Activated CD4-positive, alpha-beta memory T cell treated with anti-CD3 and anti-CD28 coated beads for 36 hours (primary cell): ENCODE data around the gene ZRANB1. TPM values are rescaled to one million over a fixed set of nuclear protein-coding genes. Genes with fewer than 3 reads are reported as not detected.

ENCODE experiments used
- CTCF ChIA-PET: fragments of 350-600 bp; sonication (Branson Sonifier 250); formaldehyde crosslinking; loops from one replicate; lab custom pipeline; 2021; ENCODE audit warnings: antibody characterized with exemption, inconsistent platforms; lab: Charles Lee
- POLR2A ChIA-PET: fragments of 350-600 bp; sonication (Branson Sonifier 250); formaldehyde crosslinking; loops from one replicate; lab custom pipeline; 2021; ENCODE audit warnings: antibody characterized with exemption; lab: Charles Lee
- DNase-seq: peaks from one replicate; pipeline ENCODE4 v3.0.0-alpha.2; 2020
- H3K27ac Mint-ChIP-seq: one replicate; pipeline ENCODE4 v1.8.0; 2021; ENCODE audit warnings: mixed read lengths
- H3K27me3 Mint-ChIP-seq: one replicate; pipeline ENCODE4 v1.8.0; 2021; ENCODE audit warnings: mixed read lengths
- H3K36me3 Mint-ChIP-seq: one replicate; pipeline ENCODE4 v1.8.0; 2021; ENCODE audit warnings: mixed read lengths
- H3K4me1 Mint-ChIP-seq: one replicate; pipeline ENCODE4 v1.8.0; 2021; ENCODE audit warnings: low read depth, mixed read lengths
- H3K4me3 Mint-ChIP-seq: one replicate; pipeline ENCODE4 v1.8.0; 2021; ENCODE audit warnings: mild to moderate bottlenecking, mixed read lengths
- H3K9me3 Mint-ChIP-seq: one replicate; pipeline ENCODE4 v1.8.0; 2021; ENCODE audit warnings: mixed read lengths
- intact Hi-C: fragments of 100-400 bp; cut with micrococcal nuclease; formaldehyde crosslinking; loops from one replicate; pipeline ENCODE4 v1.15.1; 2023
- total RNA-seq, 2 experiments: library from RNA; stranded (reverse); gene quantifications; one replicate each; pipeline ENCODE4 v1.2.3, GENCODE V29; 2021

ZRANB1 gene
- total RNA-seq, 2 experiments from 2014 or later = 10.5 to 10.8 TPM

DNA sequence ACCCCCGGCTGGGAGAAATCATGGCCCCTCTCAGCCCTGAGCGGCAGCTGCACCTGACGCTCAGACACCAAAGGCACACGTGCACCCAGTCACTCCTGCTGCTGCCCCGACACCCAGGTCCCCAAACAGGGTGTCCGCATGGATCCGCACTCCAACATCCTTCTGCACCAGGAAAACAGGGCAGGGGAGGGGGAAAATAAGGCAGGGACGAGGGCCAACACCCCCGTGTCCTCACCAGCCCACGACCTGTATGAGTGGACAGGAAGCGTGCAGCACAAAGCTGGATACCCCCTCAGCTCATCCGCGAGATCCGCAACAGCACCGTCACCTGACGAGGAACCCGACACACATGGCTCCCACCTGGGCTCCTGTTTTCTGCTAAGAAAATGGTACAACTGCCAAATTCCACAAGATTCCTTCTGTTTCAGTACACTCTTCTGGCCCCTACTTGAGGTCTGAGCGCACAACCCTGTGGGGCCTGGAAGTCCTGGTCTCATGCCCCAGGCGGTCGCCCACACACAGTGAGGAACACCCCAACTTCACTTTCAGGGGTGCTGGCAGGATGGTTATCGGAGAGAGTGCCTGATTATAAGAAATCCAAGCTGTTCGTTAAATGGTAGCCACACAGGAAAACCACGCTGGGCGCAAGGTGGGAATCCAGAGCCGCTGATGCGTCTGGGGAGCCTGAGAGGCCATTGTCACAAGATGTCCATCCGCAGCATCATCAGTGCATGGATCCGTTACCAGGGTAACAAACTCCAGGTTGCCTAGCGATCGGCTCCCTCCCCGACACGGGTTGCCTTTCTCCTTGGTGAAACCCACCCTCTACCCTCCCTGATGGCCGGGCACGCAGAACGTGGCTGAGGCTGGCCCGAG is 63.6 kb downstream of the ZRANB1 start:
- DNase-seq = no peak
- no peaks in the 10 kb centered on the region for H3K4me1 Mint-ChIP-seq
- H3K4me3 Mint-ChIP-seq = no peak overlapping the region
- CTCF ChIA-PET = no interaction called here
- POLR2A ChIA-PET = no interaction called here
- no peak overlapping the region for H3K27ac Mint-ChIP-seq
- H3K36me3 Mint-ChIP-seq = no peaks in the 10 kb centered on the region
- intact Hi-C loops = no loop called here
- peaks cover 2% of the 10 kb centered on the region for H3K27me3 Mint-ChIP-seq
- no peaks in the 10 kb centered on the region for H3K9me3 Mint-ChIP-seq

DNA sequence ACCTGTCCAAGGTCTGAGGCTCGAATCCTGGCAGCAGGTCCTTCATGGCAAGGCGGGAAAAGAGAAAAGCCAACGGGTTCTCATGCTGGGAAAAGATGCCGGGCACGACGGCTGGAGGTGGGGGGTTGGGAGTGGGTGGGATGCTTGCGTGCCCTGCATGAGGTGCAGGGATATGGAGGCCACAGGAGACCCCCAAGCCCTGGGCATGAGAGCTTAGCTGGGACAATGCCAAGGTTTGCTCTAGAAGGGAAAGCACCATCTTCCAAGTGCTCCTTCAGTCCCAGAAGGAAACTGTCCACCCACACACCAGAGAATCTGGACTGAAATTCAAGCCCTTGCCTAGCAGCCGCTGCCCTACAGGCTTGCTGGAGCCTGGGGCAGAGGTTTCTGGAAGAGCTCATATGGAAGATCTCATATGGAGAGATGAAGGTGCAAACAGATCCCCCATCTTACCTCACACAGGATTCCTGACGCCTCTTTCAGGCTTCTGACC is 64.3 kb downstream of the ZRANB1 start:
- DNase-seq = no peak
- H3K4me1 Mint-ChIP-seq = no peaks in the 10 kb centered on the region
- H3K27ac Mint-ChIP-seq = no peak overlapping the region
- H3K9me3 Mint-ChIP-seq = no peaks in the 10 kb centered on the region
- ChIA-PET POLR2A (no interaction called here), CTCF (no interaction called here)
- H3K4me3 Mint-ChIP-seq = no peak overlapping the region
- no peaks in the 10 kb centered on the region for H3K36me3 Mint-ChIP-seq
- intact Hi-C loops = no loop called here
- no peaks in the 10 kb centered on the region for H3K27me3 Mint-ChIP-seq

DNA sequence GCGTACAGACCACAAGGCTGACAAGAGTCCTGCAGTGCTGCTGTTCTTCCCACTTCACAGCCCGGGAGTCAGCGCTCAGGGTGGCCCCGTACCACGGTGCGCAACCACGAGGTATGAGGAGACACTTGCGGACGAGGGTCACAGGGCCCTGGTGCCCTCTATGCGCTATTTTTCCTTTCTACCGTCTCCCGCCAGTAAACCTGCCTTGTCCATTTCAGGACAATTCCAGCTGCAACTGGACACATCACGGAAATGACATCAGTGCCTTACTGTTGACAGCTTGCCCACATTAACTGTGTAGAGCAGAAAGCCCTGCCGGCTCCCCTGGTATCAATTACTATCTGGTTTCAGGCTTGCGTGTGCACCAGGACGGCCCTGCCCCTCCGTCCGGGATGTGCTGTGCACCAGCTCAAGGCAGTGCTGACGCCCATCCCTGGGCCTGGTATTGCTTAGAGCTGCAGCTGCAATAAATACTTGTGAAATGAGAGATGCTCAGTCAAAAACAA is 65.1 kb downstream of the ZRANB1 start:
- Mint-ChIP-seq H3K4me1 (no peaks in the 10 kb centered on the region), H3K4me3 (no peak overlapping the region), H3K27me3 (no peaks in the 10 kb centered on the region), H3K36me3 (no peaks in the 10 kb centered on the region), H3K27ac (no peak overlapping the region), H3K9me3 (no peaks in the 10 kb centered on the region)
- POLR2A ChIA-PET = no interaction called here
- CTCF ChIA-PET = no interaction called here
- DNase-seq = no peak
- intact Hi-C loops = no loop called here

DNA sequence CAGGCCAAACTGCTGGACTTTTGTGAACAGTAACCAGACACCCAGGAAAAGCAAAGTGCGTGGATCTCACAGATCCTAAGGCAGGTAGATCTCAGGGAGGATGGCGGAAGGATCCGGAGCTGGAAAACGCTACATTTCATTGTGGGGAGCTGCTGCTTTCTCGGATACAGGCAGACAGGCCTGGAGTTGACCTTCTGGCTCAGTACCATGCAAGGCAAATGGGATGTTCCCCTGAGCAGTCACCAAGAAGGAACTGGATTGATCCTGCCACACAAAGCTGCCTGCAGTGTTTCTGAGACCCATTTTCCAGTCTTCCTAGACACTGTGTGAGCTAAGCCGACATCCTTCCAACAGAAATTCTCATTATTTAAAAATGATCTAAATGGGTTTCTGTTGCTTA is 65.5 kb downstream of the ZRANB1 start:
- Mint-ChIP-seq H3K9me3 (no peaks in the 10 kb centered on the region), H3K36me3 (no peaks in the 10 kb centered on the region), H3K4me1 (no peaks in the 10 kb centered on the region), H3K4me3 (no peak overlapping the region), H3K27ac (no peak overlapping the region), H3K27me3 (no peaks in the 10 kb centered on the region)
- DNase-seq = no peak
- intact Hi-C loops = no loop called here
- CTCF ChIA-PET = no interaction called here
- POLR2A ChIA-PET = no interaction called here

DNA sequence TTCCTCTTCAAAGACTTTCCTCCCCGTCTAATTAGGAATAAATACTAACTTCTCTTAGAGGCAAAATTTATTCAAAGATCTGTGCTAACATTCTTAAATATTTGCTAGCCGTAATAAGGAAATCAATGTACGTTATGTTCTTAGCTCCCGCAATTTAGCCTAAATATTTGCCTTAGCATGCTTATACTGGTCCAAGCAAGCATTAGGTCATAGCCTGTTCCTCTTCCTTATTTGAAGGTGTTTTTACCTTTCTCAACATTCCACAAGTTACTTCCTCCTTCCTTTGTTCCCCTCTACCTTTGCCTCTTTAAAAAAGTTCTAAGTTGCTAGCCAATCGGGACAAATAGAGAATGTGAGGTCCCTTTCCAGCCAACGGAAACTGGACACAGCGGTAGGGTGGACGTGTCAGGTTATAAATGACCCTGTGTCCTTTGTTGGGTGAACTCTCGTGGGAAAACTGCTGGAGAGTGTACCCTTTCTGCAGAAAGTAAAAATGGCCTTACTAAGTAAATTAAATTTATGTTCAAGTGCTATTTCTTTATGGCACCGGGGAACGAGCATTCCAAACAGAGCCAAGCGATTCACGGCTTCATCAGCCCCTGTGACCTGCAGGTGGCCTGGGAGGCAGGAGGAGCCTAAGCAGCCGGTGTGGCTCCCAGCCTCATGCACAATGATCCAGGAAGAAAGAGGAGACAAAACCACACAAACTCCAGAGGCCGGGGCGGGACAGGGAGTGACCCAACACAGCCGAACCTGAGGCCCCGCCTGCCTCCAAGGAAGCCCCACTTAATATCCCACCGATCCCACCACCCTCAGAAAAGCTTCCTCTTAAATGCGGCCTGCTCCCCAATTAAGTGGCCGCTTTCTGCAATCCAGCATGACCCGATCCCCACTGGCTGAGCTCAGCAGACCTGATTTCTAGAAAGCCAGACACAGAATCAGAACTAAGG is 67.0 kb downstream of the ZRANB1 start:
- Mint-ChIP-seq H3K27ac (no peak overlapping the region), H3K36me3 (no peaks in the 10 kb centered on the region), H3K4me1 (no peaks in the 10 kb centered on the region), H3K27me3 (peaks cover 3% of the 10 kb centered on the region), H3K9me3 (no peaks in the 10 kb centered on the region), H3K4me3 (no peak overlapping the region)
- DNase-seq = no peak
- CTCF ChIA-PET = interaction anchor here (0.7 kb wide), 1 partner anchor 17 kb away, joined by 3 read pairs; no protein-coding TSS in a partner anchor
- intact Hi-C loops = no loop called here
- POLR2A ChIA-PET = no interaction called here

DNA sequence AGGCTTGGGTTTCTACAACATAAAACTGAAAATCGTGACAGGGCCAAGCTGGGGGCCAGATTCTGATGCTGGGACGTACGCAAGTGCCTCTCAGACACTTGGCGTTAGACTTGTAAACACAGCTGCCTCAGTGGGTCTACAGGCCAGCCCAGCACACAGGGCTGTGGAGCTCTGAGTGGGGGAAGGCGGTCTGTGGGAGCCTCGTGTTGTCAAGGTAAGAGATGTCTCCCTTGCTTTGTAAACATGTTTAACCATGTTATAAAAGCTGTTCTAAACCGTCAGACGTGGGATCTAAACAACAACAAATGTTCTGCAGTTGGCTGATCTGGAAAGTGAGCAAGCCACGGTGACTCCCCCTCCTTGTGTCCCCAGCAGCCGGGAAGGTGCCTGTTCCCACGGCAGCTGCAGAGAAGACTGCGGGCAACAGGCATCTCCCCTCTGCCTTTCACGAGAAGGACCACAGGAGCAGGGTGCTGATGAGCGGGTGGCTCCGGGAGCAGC is 67.8 kb downstream of the ZRANB1 start:
- ChIA-PET POLR2A (no interaction called here), CTCF (interaction anchor here (0.7 kb wide), 1 partner anchor 17 kb away, joined by 3 read pairs; no protein-coding TSS in a partner anchor)
- Mint-ChIP-seq H3K4me1 (no peaks in the 10 kb centered on the region), H3K27me3 (peaks cover 3% of the 10 kb centered on the region), H3K9me3 (no peaks in the 10 kb centered on the region), H3K36me3 (no peaks in the 10 kb centered on the region), H3K27ac (no peak overlapping the region), H3K4me3 (no peak overlapping the region)
- no peak for DNase-seq
- intact Hi-C loops = no loop called here

DNA sequence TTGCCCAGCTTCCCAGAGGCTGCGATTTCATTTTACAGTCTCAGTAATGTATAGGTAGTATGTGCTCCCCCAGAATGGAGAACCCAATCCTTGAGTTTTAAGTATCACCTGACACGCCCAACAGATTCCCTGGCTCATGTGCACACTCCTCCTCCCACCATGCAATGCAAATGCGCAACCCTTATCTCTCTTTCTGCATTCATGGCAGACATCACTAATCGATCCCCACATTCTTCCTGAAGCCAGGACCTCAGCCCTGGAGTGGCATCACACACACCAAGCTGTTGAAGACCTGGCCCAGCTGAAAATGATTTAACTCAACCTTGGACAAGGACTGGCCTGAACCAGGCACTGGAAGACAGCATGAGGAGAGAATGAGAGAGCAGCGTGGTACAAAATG is 68.4 kb downstream of the ZRANB1 start:
- Mint-ChIP-seq H3K4me3 (no peak overlapping the region), H3K27me3 (peaks cover 4% of the 10 kb centered on the region), H3K27ac (no peak overlapping the region), H3K4me1 (no peaks in the 10 kb centered on the region), H3K9me3 (no peaks in the 10 kb centered on the region), H3K36me3 (no peaks in the 10 kb centered on the region)
- intact Hi-C loops = no loop called here
- ChIA-PET POLR2A (no interaction called here), CTCF (interaction anchor here (1.6 kb wide), 1 partner anchor 18 kb away, joined by 5 read pairs; no protein-coding TSS in a partner anchor)
- no peak for DNase-seq

DNA sequence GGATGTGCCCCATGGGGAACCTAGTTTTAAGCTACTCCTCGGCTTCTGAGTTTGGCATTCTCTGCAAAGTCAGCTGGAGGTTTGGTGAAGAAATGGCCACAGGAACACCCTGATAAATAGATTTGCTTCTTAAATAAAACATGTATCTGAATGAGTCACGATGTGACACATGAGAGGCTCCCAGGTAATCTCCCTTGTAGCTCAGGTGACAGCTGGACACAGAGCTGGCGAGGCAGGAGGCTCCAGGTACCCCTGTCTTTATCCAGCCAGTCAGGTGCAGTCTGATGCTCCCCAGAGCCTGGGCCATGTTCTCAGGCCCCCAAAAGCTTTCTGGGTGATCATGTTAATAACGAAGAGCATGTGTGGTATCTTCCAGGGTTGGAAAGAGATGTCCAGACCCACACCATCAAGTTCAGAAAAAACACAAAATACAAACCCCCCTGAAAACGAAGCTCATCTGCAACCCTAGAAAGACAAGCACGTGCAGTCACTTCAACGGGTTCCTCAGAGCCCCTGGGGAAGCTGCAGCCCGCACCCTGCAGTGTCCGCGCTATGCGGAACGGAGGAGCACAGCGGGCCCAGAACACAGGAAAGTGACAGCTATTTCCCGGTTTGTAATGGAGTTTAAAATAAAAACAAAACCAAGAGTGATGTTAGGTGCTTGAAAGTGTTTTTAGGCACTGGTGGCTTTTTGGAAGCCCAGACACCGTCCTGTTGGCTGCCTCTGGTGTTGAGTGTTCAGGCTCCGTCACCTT is 69.4 kb downstream of the ZRANB1 start:
- no peak overlapping the region for H3K27ac Mint-ChIP-seq
- intact Hi-C loops = no loop called here
- H3K4me1 Mint-ChIP-seq = no peaks in the 10 kb centered on the region
- POLR2A ChIA-PET = no interaction called here
- H3K9me3 Mint-ChIP-seq = no peaks in the 10 kb centered on the region
- no peak overlapping the region for H3K4me3 Mint-ChIP-seq
- CTCF ChIA-PET = interaction anchor here (1.6 kb wide), 1 partner anchor 19 kb away, joined by 5 read pairs; no protein-coding TSS in a partner anchor
- DNase-seq = no peak
- peaks cover 6% of the 10 kb centered on the region for H3K27me3 Mint-ChIP-seq
- H3K36me3 Mint-ChIP-seq = no peaks in the 10 kb centered on the region

DNA sequence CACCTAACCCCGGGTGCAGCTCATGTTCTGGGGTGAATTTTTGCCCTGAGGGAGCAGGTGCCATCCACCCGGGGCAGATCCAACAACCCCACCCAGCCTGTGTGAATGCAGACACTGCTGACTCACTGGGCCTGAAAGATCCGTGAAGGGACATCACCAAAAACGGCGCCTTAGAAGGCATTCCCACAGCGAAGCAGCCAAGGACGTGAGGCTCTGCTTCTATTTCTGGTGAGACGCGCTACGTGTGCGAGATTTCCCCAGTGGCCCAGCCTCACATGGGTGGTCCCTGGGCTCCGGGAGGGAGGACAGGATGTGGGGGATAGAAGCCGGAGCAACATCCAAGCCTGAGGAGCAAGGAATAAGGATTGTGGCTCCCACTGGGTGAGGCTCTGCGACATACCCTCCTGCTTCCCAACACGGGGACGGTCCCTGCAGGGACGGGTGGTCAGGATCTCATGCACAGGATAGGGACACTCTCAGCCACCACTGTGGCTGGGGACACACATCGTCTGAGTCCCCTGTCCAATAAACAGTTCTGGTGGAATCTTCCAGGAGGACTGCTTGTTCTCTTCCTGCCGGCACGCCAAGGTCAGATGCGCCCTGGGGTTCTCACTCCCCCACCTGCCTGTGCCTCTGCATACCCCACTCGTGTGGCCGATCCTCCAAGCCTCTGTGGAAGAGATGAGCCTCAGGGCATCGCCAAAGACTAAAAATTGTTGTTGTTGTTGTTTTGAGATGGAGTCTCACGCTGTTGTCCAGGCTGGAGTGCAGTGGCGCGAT is 70.2 kb downstream of the ZRANB1 start:
- POLR2A ChIA-PET = no interaction called here
- no peak overlapping the region for H3K27ac Mint-ChIP-seq
- intact Hi-C loops = no loop called here
- H3K4me3 Mint-ChIP-seq = no peak overlapping the region
- no peak for DNase-seq
- peaks cover 6% of the 10 kb centered on the region for H3K27me3 Mint-ChIP-seq
- H3K9me3 Mint-ChIP-seq = no peaks in the 10 kb centered on the region
- H3K4me1 Mint-ChIP-seq = no peaks in the 10 kb centered on the region
- H3K36me3 Mint-ChIP-seq = no peaks in the 10 kb centered on the region
- CTCF ChIA-PET = no interaction called here

DNA sequence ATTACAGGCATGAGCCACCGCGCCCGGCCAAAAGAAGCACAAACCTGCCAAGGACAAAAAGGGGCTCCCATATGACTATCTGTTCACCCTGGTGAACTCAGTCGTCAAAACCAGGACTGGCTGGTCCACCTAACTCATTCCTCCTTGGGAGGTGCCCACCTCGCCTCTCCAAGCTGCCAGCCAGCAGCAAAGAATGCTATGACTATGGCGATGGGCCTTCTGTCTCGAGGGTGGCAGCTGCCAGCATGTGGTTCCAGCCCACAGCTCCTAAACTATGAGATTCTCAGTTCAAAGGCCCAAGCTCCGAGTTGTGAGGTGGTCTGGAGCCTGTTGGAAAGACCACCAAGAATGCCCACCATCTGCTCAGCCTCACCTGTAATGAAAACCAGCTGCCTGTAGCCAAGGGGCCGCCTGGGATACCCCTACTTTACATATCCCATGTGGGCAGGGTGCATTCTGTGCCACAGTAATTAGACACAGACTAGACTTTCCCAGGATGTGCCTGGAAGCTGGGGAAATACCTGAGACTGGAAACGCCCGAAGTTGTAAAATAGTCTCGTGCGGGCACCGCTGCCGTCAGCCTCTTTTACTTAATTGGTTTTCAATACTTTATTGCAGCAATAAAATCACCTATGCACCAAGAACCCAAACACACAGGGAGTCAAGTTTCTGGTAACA is 71.1 kb downstream of the ZRANB1 start:
- intact Hi-C loops = no loop called here
- POLR2A ChIA-PET = no interaction called here
- Mint-ChIP-seq H3K27ac (no peak overlapping the region), H3K9me3 (no peaks in the 10 kb centered on the region), H3K4me3 (no peak overlapping the region), H3K36me3 (no peaks in the 10 kb centered on the region), H3K4me1 (no peaks in the 10 kb centered on the region), H3K27me3 (peaks cover 6% of the 10 kb centered on the region)
- no peak for DNase-seq
- CTCF ChIA-PET = no interaction called here
